WERI-Rb-1 (cell line): ENCODE data around the gene RABGEF1.
"Not testable (repeated sequence)": the region's sequence is repeated elsewhere in the genome, so short reads cannot be mapped to it uniquely, and the experiment has no call there.

Experiments
- DNase-seq: peaks from one replicate; pipeline ENCODE4 v3.0.0-alpha.2; 2020
- H3K27ac ChIP-seq: fragments of 250-450 bp; sonication (Bioruptor Pico); 2 replicates; pipeline ENCODE4 v1.5.1; 2020; ENCODE audit warnings: mild to moderate bottlenecking, moderate library complexity
- H3K27me3 ChIP-seq: fragments of 250-450 bp; sonication (Bioruptor Pico); 2 replicates; pipeline ENCODE4 v1.5.1; 2021; ENCODE audit warnings: mild to moderate bottlenecking, low read depth, moderate library complexity; ENCODE audit not compliant: insufficient read depth, severe bottlenecking
- H3K36me3 ChIP-seq: fragments of 250-450 bp; sonication (Bioruptor Pico); 2 replicates; pipeline ENCODE4 v1.5.1; 2020; ENCODE audit warnings: mild to moderate bottlenecking, moderate library complexity
- H3K4me3 ChIP-seq: 2 replicates; pipeline ENCODE4 v1.5.1; 2011; ENCODE audit warnings: low read depth, mild to moderate bottlenecking, control low read depth, low read length
- H3K9me3 ChIP-seq: fragments of 250-450 bp; sonication (Bioruptor Pico); 2 replicates; pipeline ENCODE4 v1.5.1; 2021; ENCODE audit warnings: mild to moderate bottlenecking, moderate library complexity; ENCODE audit not compliant: severe bottlenecking
- CTCF ChIP-seq: IDR thresholded peaks from 2 replicates; pipeline ENCODE4 v1.5.1; 2011; ENCODE audit warnings: low read depth, mild to moderate bottlenecking, control low read depth, inconsistent platforms, low read length

The RABGEF1 gene

GRCh38 chr7:66790196-66790595 is 49.7 kb downstream of the RABGEF1 start:
- Histone ChIP-seq H3K9me3 (no peaks in the 10 kb centered on the region), H3K27ac (no peak overlapping the region), H3K36me3 (peaks cover 28% of the 10 kb centered on the region), H3K27me3 (no peaks in the 10 kb centered on the region), H3K4me3 (no peak overlapping the region)
- no peak for TF ChIP-seq CTCF
- no peak for DNase-seq

GRCh38 chr7:66790725-66791124 is 50.2 kb downstream of the RABGEF1 start:
- Histone ChIP-seq H3K4me3 (no peak overlapping the region), H3K9me3 (no peaks in the 10 kb centered on the region), H3K36me3 (peaks cover 30% of the 10 kb centered on the region), H3K27me3 (no peaks in the 10 kb centered on the region), H3K27ac (no peak overlapping the region)
- DNase-seq, result no peak
- no peak for TF ChIP-seq CTCF

GRCh38 chr7:66800591-66800990 is 60.1 kb downstream of the RABGEF1 start:
- no peaks in the 10 kb centered on the region for H3K9me3 ChIP-seq
- TF ChIP-seq CTCF, result no peak
- DNase-seq, result no peak
- H3K4me3 ChIP-seq, result no peak overlapping the region
- H3K36me3 ChIP-seq, result peaks cover 36% of the 10 kb centered on the region
- H3K27ac ChIP-seq, result no peak overlapping the region
- H3K27me3 ChIP-seq, result no peaks in the 10 kb centered on the region

GRCh38 chr7:66804001-66804400 is 63.5 kb downstream of the RABGEF1 start:
- H3K36me3 ChIP-seq, result peaks cover 38% of the 10 kb centered on the region
- H3K9me3 ChIP-seq, result no peaks in the 10 kb centered on the region
- no peaks in the 10 kb centered on the region for H3K27me3 ChIP-seq
- DNase-seq, result no peak
- no peak overlapping the region for H3K4me3 ChIP-seq
- no peak for TF ChIP-seq CTCF
- no peak overlapping the region for H3K27ac ChIP-seq

- Histone ChIP-seq H3K9me3 (no peaks in the 10 kb centered on the region), H3K27me3 (no peaks in the 10 kb centered on the region), H3K27ac (no peak overlapping the region), H3K4me3 (no peak overlapping the region), H3K36me3 (peaks cover 47% of the 10 kb centered on the region)
- TF ChIP-seq CTCF, result no peak
- no peak for DNase-seq
Observed at GRCh38 chr7:66807736-66808135, 67.2 kb downstream of the RABGEF1 start.

GRCh38 chr7:66810716-66811115 is 70.2 kb downstream of the RABGEF1 start:
- H3K27ac ChIP-seq, result no peak overlapping the region
- no peak overlapping the region for H3K4me3 ChIP-seq
- no peaks in the 10 kb centered on the region for H3K27me3 ChIP-seq
- H3K9me3 ChIP-seq, result no peaks in the 10 kb centered on the region
- peaks cover 42% of the 10 kb centered on the region for H3K36me3 ChIP-seq
- no peak for DNase-seq
- TF ChIP-seq CTCF, result no peak

GRCh38 chr7:66815186-66815875 is 74.8 kb downstream of the RABGEF1 start:
- H3K36me3 ChIP-seq, DNase-seq, H3K27ac ChIP-seq, H3K4me3 ChIP-seq, H3K9me3 ChIP-seq, H3K27me3 ChIP-seq: not testable (repeated sequence)
